ENCODE results near the gene RAF1.

The RAF1 gene

GRCh38 chr3:12671120-12671450 lies 7.2 kb upstream of the RAF1 start:
- Histone ChIP-seq H3K4me1 (ENCODE audit: low read length) (no peaks in the 10 kb centered on the region), H2AFZ (ENCODE audit: low read length) (no peak overlapping the region), H3K4me2 (ENCODE audit: low read depth, low read length) (no peak overlapping the region), H3K9ac (ENCODE audit: low read length) (no peak overlapping the region), H4K20me1 (ENCODE audit: insufficient read depth, low read length) (no peaks in the 10 kb centered on the region), H3K4me3 (ENCODE audit: low read length) (no peak overlapping the region), H3K9me3 (replicated peaks; ENCODE audit: insufficient read depth, low read length) (no peaks in the 10 kb centered on the region), H3K36me3 (replicated peaks; ENCODE audit: insufficient read depth, low read length) (no peaks in the 10 kb centered on the region), H3K27me3 (replicated peaks; ENCODE audit: insufficient read depth, low read length) (no peaks in the 10 kb centered on the region), H3K27ac (ENCODE audit: low read length) (no peak overlapping the region), H3F3A (ENCODE audit: insufficient read depth, low read length) (no peaks in the 10 kb centered on the region), H3K9me2 (replicated peaks; ENCODE audit: insufficient read depth, low read length) (no peaks in the 10 kb centered on the region), H3K79me2 (ENCODE audit: low read length) (no peaks in the 10 kb centered on the region)
- TF ChIP-seq EZH2 (optimal IDR thresholded peaks at IDR 0.05; ENCODE audit: low read depth, low read length) (no peak), EZH2phosphoT487 (IDR thresholded peaks at IDR 0.05; ENCODE audit: low read length) (no peak), CTCF (IDR thresholded peaks at IDR 0.05; ENCODE audit: low read length) (no peak)
- no peak for DNase-seq

- H3K36me3 ChIP-seq (replicated peaks; ENCODE audit: insufficient read depth, low read length) = no peaks in the 10 kb centered on the region
- DNase-seq = no peak
- H3K9me3 ChIP-seq (replicated peaks; ENCODE audit: insufficient read depth, low read length) = no peaks in the 10 kb centered on the region
- H3K27me3 ChIP-seq (replicated peaks; ENCODE audit: insufficient read depth, low read length) = no peaks in the 10 kb centered on the region
- no peak overlapping the region for H2AFZ ChIP-seq (ENCODE audit: low read length)
- H4K20me1 ChIP-seq (ENCODE audit: insufficient read depth, low read length) = no peaks in the 10 kb centered on the region
- H3K9me2 ChIP-seq (replicated peaks; ENCODE audit: insufficient read depth, low read length) = no peaks in the 10 kb centered on the region
- H3K9ac ChIP-seq (ENCODE audit: low read length) = no peak overlapping the region
- H3K4me1 ChIP-seq (ENCODE audit: low read length) = no peaks in the 10 kb centered on the region
- TF ChIP-seq EZH2phosphoT487 (IDR thresholded peaks at IDR 0.05; ENCODE audit: low read length) (no peak), EZH2 (optimal IDR thresholded peaks at IDR 0.05; ENCODE audit: low read depth, low read length) (no peak), CTCF (IDR thresholded peaks at IDR 0.05; ENCODE audit: low read length) (no peak)
- H3K4me3 ChIP-seq (ENCODE audit: low read length) = no peak overlapping the region
- no peak overlapping the region for H3K4me2 ChIP-seq (ENCODE audit: low read depth, low read length)
- no peaks in the 10 kb centered on the region for H3F3A ChIP-seq (ENCODE audit: insufficient read depth, low read length)
- no peak overlapping the region for H3K27ac ChIP-seq (ENCODE audit: low read length)
- no peaks in the 10 kb centered on the region for H3K79me2 ChIP-seq (ENCODE audit: low read length)
These were observed 6.6 kb upstream of the RAF1 start for GRCh38 chr3:12670365-12671119.

GRCh38 chr3:12663401-12663935 lies 449 bp downstream of the RAF1 start:
- H3K27me3 ChIP-seq (replicated peaks; ENCODE audit: insufficient read depth, low read length) = no peaks in the 10 kb centered on the region
- H3K9ac ChIP-seq (ENCODE audit: low read length) = peak overlapping the region; percentile 99
- no peak for DNase-seq
- H3K9me3 ChIP-seq (replicated peaks; ENCODE audit: insufficient read depth, low read length) = no peaks in the 10 kb centered on the region
- H3K36me3 ChIP-seq (replicated peaks; ENCODE audit: insufficient read depth, low read length) = no peaks in the 10 kb centered on the region
- peak overlapping the region; percentile 50 for H3K4me2 ChIP-seq (ENCODE audit: low read depth, low read length)
- H3K4me1 ChIP-seq (ENCODE audit: low read length) = peaks cover 20% of the 10 kb centered on the region
- no peaks in the 10 kb centered on the region for H3K9me2 ChIP-seq (replicated peaks; ENCODE audit: insufficient read depth, low read length)
- peak overlapping the region; percentile 94 for H3K27ac ChIP-seq (ENCODE audit: low read length)
- TF ChIP-seq EZH2phosphoT487 (IDR thresholded peaks at IDR 0.05; ENCODE audit: low read length) = no peak
- no peak for TF ChIP-seq CTCF (IDR thresholded peaks at IDR 0.05; ENCODE audit: low read length)
- no peak for TF ChIP-seq EZH2 (optimal IDR thresholded peaks at IDR 0.05; ENCODE audit: low read depth, low read length)
- H2AFZ ChIP-seq (ENCODE audit: low read length) = peak overlapping the region; percentile 81
- peaks cover 13% of the 10 kb centered on the region for H3F3A ChIP-seq (ENCODE audit: insufficient read depth, low read length)
- H3K4me3 ChIP-seq (ENCODE audit: low read length) = peak overlapping the region; percentile 89
- peaks cover 23% of the 10 kb centered on the region for H4K20me1 ChIP-seq (ENCODE audit: insufficient read depth, low read length)
- H3K79me2 ChIP-seq (ENCODE audit: low read length) = peaks cover 55% of the 10 kb centered on the region

All from MM.1S (cell line).